ENCODE measurements around the gene KLRC3. TPM values are rescaled to one million over a fixed set of nuclear protein-coding genes. Genes with fewer than 3 reads are reported as not detected.
"Not testable (repeated sequence)": the region's sequence is repeated elsewhere in the genome, so short reads cannot be mapped to it uniquely, and the experiment has no call there.

Gene KLRC3
- total RNA-seq, 1 donor from 2014 or later: not detected

GRCh38 chr12:10386857-10387256 is 33.5 kb downstream of the KLRC3 start:
- Histone ChIP-seq H3K27ac (no peak overlapping the region), H3K36me3 (no peaks in the 10 kb centered on the region), H3K4me3 (no peak overlapping the region), H3K9me3 (peaks cover 0 to 4% of the 10 kb centered on the region in 2 donors), H3K27me3 (no peaks in the 10 kb centered on the region), H3K4me1 (no peaks in the 10 kb centered on the region)
- intact Hi-C loops (cut with DNase I): no loop called here
- no peak for TF ChIP-seq CTCF (IDR thresholded peaks at IDR 0.05)
- DNase-seq (ENCODE audit: low spot score in 2 of 2): no peak

GRCh38 chr12:10385166-10385613 is 35.2 kb downstream of the KLRC3 start:
- Histone ChIP-seq H3K9me3 (peaks cover 0 to 4% of the 10 kb centered on the region in 2 donors), H3K4me3 (no peak overlapping the region), H3K27me3 (no peaks in the 10 kb centered on the region), H3K36me3 (no peaks in the 10 kb centered on the region), H3K4me1 (no peaks in the 10 kb centered on the region), H3K27ac (no peak overlapping the region)
- TF ChIP-seq CTCF (IDR thresholded peaks at IDR 0.05): no peak
- DNase-seq (ENCODE audit: low spot score in 2 of 2): no peak
- intact Hi-C loops (cut with DNase I): no loop called here

- Histone ChIP-seq H3K27ac (no peak overlapping the region), H3K4me3 (no peak overlapping the region), H3K36me3 (no peaks in the 10 kb centered on the region), H3K9me3 (peaks cover 0 to 4% of the 10 kb centered on the region in 2 donors), H3K27me3 (no peaks in the 10 kb centered on the region), H3K4me1 (no peaks in the 10 kb centered on the region)
- DNase-seq (ENCODE audit: low spot score in 2 of 2): no peak
- TF ChIP-seq CTCF (IDR thresholded peaks at IDR 0.05): no peak
- intact Hi-C loops (cut with DNase I): no loop called here
Measured at GRCh38 chr12:10384191-10384590, 36.2 kb downstream of the KLRC3 start.

- no peaks in the 10 kb centered on the region for H3K4me1 ChIP-seq
- no peak for DNase-seq (ENCODE audit: low spot score in 2 of 2)
- intact Hi-C loops (cut with DNase I): no loop called here
- H3K4me3 ChIP-seq: no peak overlapping the region
- peaks cover 0 to 4% of the 10 kb centered on the region in 2 donors for H3K9me3 ChIP-seq
- no peak overlapping the region for H3K27ac ChIP-seq
- no peak for TF ChIP-seq CTCF (IDR thresholded peaks at IDR 0.05)
- no peaks in the 10 kb centered on the region for H3K27me3 ChIP-seq
- no peaks in the 10 kb centered on the region for H3K36me3 ChIP-seq
Measured at GRCh38 chr12:10381928-10382628, 38.3 kb downstream of the KLRC3 start.

GRCh38 chr12:10378737-10379136 is 41.7 kb downstream of the KLRC3 start:
- H3K27ac ChIP-seq; H3K36me3 ChIP-seq; H3K9me3 ChIP-seq; DNase-seq (ENCODE audit: low spot score in 2 of 2); H3K4me3 ChIP-seq; H3K4me1 ChIP-seq; H3K27me3 ChIP-seq; intact Hi-C loops (cut with DNase I): not testable (repeated sequence)

GRCh38 chr12:10374624-10375018 is 45.8 kb downstream of the KLRC3 start:
- H3K4me1 ChIP-seq: no peaks in the 10 kb centered on the region
- H3K27me3 ChIP-seq: no peaks in the 10 kb centered on the region
- H3K9me3 ChIP-seq: no peaks in the 10 kb centered on the region
- no peaks in the 10 kb centered on the region for H3K36me3 ChIP-seq
- no peak for DNase-seq (ENCODE audit: low spot score in 2 of 2)
- intact Hi-C loops (cut with DNase I): no loop called here
- no peak overlapping the region for H3K27ac ChIP-seq
- TF ChIP-seq CTCF (IDR thresholded peaks at IDR 0.05): no peak
- no peak overlapping the region for H3K4me3 ChIP-seq

Data from ascending aorta (tissue), 2 donors.